SK-N-SH (cell line): ENCODE results near the gene KRT73.

Experiments used
- EP300 ChIP-seq, 2 experiments: IDR thresholded peaks; 2 replicates each; pipeline versions ENCODE4 v1.4.0 to v1.6.1; 2012; ENCODE audit warnings: borderline replicate concordance in 1 of 2, low read depth in 1 of 2, low read length in 1 of 2
- EZH2phosphoT487 ChIP-seq: fragments of 200-600 bp; sonication (generic); IDR thresholded peaks from 2 replicates; pipeline ENCODE4 v1.6.1; 2017; ENCODE audit warnings: low read depth, mixed run types, mild to moderate bottlenecking, antibody characterized with exemption, moderate library complexity, borderline replicate concordance
- JUND ChIP-seq: IDR thresholded peaks from 2 replicates; pipeline ENCODE4 v1.4.0; 2012
- MAX ChIP-seq: IDR thresholded peaks from 2 replicates; pipeline ENCODE4 v1.4.0; 2012; ENCODE audit warnings: low read depth
- MEF2A ChIP-seq: IDR thresholded peaks from 2 replicates; pipeline ENCODE4 v1.4.0; 2012; ENCODE audit warnings: low read depth, borderline replicate concordance
- MXI1 ChIP-seq: IDR thresholded peaks from 2 replicates; pipeline ENCODE4 v1.6.1; 2012; ENCODE audit warnings: mild to moderate bottlenecking, low read depth, low read length, improper control_type of control experiment
- RFX5 ChIP-seq: IDR thresholded peaks from 2 replicates; pipeline ENCODE4 v1.6.1; 2012; ENCODE audit warnings: mild to moderate bottlenecking, improper control_type of control experiment, low read length
- RXRA ChIP-seq: IDR thresholded peaks from 2 replicates; pipeline ENCODE4 v1.4.0; 2012; ENCODE audit warnings: low read depth, mild to moderate bottlenecking, borderline replicate concordance
- TEAD4 ChIP-seq: IDR thresholded peaks from 2 replicates; pipeline ENCODE4 v1.4.0; 2012; ENCODE audit warnings: mild to moderate bottlenecking, borderline replicate concordance; ENCODE audit not compliant: insufficient read depth
- TF ChIP-seq, protein P1 (sequence below): fragments of 200-600 bp; sonication (generic); IDR thresholded peaks from 2 replicates; pipeline ENCODE4 v1.6.1; 2017; ENCODE audit warnings: antibody characterized with exemption, mild to moderate bottlenecking, moderate library complexity
- TF ChIP-seq, protein P2 (sequence below): fragments of 150-350 bp; IDR thresholded peaks from 2 replicates; pipeline ENCODE4 v1.6.1; 2017; ENCODE audit warnings: antibody characterized with exemption, low read length, low read depth, borderline replicate concordance
- TF ChIP-seq, protein P3 (sequence below): IDR thresholded peaks from 2 replicates; pipeline ENCODE4 v1.6.1; 2012; ENCODE audit warnings: mild to moderate bottlenecking, low read depth, low read length, moderate library complexity

- TF ChIP-seq, protein P1, sequence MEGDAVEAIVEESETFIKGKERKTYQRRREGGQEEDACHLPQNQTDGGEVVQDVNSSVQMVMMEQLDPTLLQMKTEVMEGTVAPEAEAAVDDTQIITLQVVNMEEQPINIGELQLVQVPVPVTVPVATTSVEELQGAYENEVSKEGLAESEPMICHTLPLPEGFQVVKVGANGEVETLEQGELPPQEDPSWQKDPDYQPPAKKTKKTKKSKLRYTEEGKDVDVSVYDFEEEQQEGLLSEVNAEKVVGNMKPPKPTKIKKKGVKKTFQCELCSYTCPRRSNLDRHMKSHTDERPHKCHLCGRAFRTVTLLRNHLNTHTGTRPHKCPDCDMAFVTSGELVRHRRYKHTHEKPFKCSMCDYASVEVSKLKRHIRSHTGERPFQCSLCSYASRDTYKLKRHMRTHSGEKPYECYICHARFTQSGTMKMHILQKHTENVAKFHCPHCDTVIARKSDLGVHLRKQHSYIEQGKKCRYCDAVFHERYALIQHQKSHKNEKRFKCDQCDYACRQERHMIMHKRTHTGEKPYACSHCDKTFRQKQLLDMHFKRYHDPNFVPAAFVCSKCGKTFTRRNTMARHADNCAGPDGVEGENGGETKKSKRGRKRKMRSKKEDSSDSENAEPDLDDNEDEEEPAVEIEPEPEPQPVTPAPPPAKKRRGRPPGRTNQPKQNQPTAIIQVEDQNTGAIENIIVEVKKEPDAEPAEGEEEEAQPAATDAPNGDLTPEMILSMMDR, result no peak
- no peak for TF ChIP-seq MEF2A
- no peak for TF ChIP-seq EZH2phosphoT487
- TF ChIP-seq MAX, result no peak
- TF ChIP-seq RFX5, result no peak
- TF ChIP-seq, protein P2, sequence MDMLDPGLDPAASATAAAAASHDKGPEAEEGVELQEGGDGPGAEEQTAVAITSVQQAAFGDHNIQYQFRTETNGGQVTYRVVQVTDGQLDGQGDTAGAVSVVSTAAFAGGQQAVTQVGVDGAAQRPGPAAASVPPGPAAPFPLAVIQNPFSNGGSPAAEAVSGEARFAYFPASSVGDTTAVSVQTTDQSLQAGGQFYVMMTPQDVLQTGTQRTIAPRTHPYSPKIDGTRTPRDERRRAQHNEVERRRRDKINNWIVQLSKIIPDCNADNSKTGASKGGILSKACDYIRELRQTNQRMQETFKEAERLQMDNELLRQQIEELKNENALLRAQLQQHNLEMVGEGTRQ, result no peak
- no peak for TF ChIP-seq EP300 (IDR thresholded peaks at IDR 0.05; ENCODE audit: borderline replicate concordance in 1 of 2, low read depth in 1 of 2, low read length in 1 of 2)
- no peak for TF ChIP-seq RXRA
- TF ChIP-seq MXI1, result no peak
- TF ChIP-seq TEAD4, result no peak
- no peak for TF ChIP-seq JUND
- TF ChIP-seq, protein P3, sequence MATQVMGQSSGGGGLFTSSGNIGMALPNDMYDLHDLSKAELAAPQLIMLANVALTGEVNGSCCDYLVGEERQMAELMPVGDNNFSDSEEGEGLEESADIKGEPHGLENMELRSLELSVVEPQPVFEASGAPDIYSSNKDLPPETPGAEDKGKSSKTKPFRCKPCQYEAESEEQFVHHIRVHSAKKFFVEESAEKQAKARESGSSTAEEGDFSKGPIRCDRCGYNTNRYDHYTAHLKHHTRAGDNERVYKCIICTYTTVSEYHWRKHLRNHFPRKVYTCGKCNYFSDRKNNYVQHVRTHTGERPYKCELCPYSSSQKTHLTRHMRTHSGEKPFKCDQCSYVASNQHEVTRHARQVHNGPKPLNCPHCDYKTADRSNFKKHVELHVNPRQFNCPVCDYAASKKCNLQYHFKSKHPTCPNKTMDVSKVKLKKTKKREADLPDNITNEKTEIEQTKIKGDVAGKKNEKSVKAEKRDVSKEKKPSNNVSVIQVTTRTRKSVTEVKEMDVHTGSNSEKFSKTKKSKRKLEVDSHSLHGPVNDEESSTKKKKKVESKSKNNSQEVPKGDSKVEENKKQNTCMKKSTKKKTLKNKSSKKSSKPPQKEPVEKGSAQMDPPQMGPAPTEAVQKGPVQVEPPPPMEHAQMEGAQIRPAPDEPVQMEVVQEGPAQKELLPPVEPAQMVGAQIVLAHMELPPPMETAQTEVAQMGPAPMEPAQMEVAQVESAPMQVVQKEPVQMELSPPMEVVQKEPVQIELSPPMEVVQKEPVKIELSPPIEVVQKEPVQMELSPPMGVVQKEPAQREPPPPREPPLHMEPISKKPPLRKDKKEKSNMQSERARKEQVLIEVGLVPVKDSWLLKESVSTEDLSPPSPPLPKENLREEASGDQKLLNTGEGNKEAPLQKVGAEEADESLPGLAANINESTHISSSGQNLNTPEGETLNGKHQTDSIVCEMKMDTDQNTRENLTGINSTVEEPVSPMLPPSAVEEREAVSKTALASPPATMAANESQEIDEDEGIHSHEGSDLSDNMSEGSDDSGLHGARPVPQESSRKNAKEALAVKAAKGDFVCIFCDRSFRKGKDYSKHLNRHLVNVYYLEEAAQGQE, result no peak
Measured at GRCh38 chr12:52643233-52644077, 25.1 kb upstream of the KRT73 start.
